IPS DF 4.7 (cell line): ENCODE data around the gene QRICH2.
"Not testable (repeated sequence)": the region's sequence is repeated elsewhere in the genome, so short reads cannot be mapped to it uniquely, and the experiment has no call there.

Source experiments
- DNase-seq: peaks from one replicate; pipeline ENCODE4 v3.0.0-alpha.2; 2013; ENCODE audit warnings: low spot score; ENCODE audit errors: extremely low read depth

The QRICH2 gene

DNA sequence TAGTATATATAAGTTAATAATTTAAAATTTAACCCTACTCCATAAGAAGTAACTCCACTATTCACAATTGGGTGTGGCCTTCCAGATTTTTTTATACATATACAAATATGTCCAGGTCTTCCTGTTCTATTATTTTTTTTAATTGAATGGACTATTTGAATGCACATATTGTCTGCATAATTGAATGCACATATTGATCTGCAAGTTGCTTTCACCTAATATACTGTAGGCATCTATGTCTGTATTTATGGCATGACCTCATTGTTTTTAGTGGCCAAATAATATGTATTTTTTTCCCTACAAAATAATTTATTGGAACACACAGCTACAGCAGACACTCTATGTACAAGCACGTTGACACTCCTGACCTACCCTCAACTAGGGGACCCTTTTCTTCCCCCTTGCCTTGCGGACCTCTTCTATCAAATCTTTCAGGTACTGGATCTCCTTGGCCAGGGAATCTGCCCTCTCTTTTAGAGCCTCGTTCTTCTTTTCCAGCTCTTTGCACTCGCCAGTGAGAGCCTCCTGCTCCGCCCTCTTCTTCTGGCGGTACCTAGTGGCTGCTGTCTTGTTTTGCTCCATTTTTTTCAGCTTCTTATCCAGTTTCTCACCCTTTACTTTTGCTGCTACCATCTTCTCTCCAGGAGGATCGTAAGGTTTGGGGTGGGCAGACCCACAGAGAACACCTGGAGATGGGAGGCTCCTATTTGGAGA is 82.5 kb downstream of the QRICH2 start:
- not testable (repeated sequence) for DNase-seq
